Measurements from ENCODE around the gene THBS2. TPM values are rescaled to one million over a fixed set of nuclear protein-coding genes. Genes with fewer than 3 reads are reported as not detected.
A peak's percentile ranks its signal among the peaks of the same experiment; 100 is the strongest.

THBS2 gene
- polyA plus RNA-seq, 1 experiment, result 857 TPM

GRCh38 chr6:169188475-169188874, 65.2 kb downstream of the THBS2 start:
- no peak for TF ChIP-seq CTCF (IDR thresholded peaks at IDR 0.05; ENCODE audit: insufficient read depth, low read depth, low read length)
- ChIA-PET POLR2A (no interaction called here), CTCF (interaction anchor here (0.6 to 1.8 kb wide), 2 partner anchors 83 to 232 kb away, joined by 3 to 7 read pairs; no protein-coding TSS in a partner anchor)
- Histone ChIP-seq H3K36me3 (ENCODE audit: control insufficient read depth, insufficient read depth, low read length) (no peaks in the 10 kb centered on the region), H3K27me3 (ENCODE audit: control insufficient read depth, insufficient read depth, low read length) (no peaks in the 10 kb centered on the region), H3K4me3 (ENCODE audit: low read depth, low read length) (no peak overlapping the region)
- DNase-seq (ENCODE audit: low read depth), result peak; percentile 66

- no peak for TF ChIP-seq CTCF (IDR thresholded peaks at IDR 0.05; ENCODE audit: insufficient read depth, low read depth, low read length)
- DNase-seq (ENCODE audit: low read depth), result no peak
- POLR2A ChIA-PET, result no interaction called here
- Histone ChIP-seq H3K27me3 (ENCODE audit: control insufficient read depth, insufficient read depth, low read length) (no peaks in the 10 kb centered on the region), H3K4me3 (ENCODE audit: low read depth, low read length) (no peak overlapping the region), H3K36me3 (ENCODE audit: control insufficient read depth, insufficient read depth, low read length) (no peaks in the 10 kb centered on the region)
- CTCF ChIA-PET, result interaction anchor here (0.6 to 1.8 kb wide), 3 partner anchors 16 to 231 kb away, joined by 3 to 7 read pairs (median 3); no protein-coding TSS in a partner anchor
These were observed 65.6 kb downstream of the THBS2 start for GRCh38 chr6:169188051-169188470.

GRCh38 chr6:169186496-169187169, 67.0 kb downstream of the THBS2 start:
- TF ChIP-seq CTCF (IDR thresholded peaks at IDR 0.05; ENCODE audit: insufficient read depth, low read depth, low read length), result no peak
- H3K4me3 ChIP-seq (ENCODE audit: low read depth, low read length), result no peak overlapping the region
- DNase-seq (ENCODE audit: low read depth), result no peak
- no peaks in the 10 kb centered on the region for H3K36me3 ChIP-seq (ENCODE audit: control insufficient read depth, insufficient read depth, low read length)
- ChIA-PET CTCF (interaction anchor here (0.8 to 1.4 kb wide), 3 partner anchors 10 to 89 kb away, joined by 3 to 7 read pairs (median 3); no protein-coding TSS in a partner anchor), POLR2A (no interaction called here)
- H3K27me3 ChIP-seq (ENCODE audit: control insufficient read depth, insufficient read depth, low read length), result no peaks in the 10 kb centered on the region

- DNase-seq (ENCODE audit: low read depth), result no peak
- POLR2A ChIA-PET, result no interaction called here
- Histone ChIP-seq H3K36me3 (ENCODE audit: control insufficient read depth, insufficient read depth, low read length) (no peaks in the 10 kb centered on the region), H3K27me3 (ENCODE audit: control insufficient read depth, insufficient read depth, low read length) (no peaks in the 10 kb centered on the region), H3K4me3 (ENCODE audit: low read depth, low read length) (no peak overlapping the region)
- TF ChIP-seq CTCF (IDR thresholded peaks at IDR 0.05; ENCODE audit: insufficient read depth, low read depth, low read length), result no peak
- CTCF ChIA-PET, result interaction anchor here (0.8 to 1.4 kb wide), 3 partner anchors 10 to 88 kb away, joined by 3 to 7 read pairs (median 3); no protein-coding TSS in a partner anchor
These were observed 67.8 kb downstream of the THBS2 start for GRCh38 chr6:169185692-169186485.

- no peak for TF ChIP-seq CTCF (IDR thresholded peaks at IDR 0.05; ENCODE audit: insufficient read depth, low read depth, low read length)
- no peak for DNase-seq (ENCODE audit: low read depth)
- POLR2A ChIA-PET, result no interaction called here
- Histone ChIP-seq H3K27me3 (ENCODE audit: control insufficient read depth, insufficient read depth, low read length) (no peaks in the 10 kb centered on the region), H3K36me3 (ENCODE audit: control insufficient read depth, insufficient read depth, low read length) (no peaks in the 10 kb centered on the region), H3K4me3 (ENCODE audit: low read depth, low read length) (no peak overlapping the region)
- CTCF ChIA-PET, result interaction anchor here (1.3 kb wide), 1 partner anchor 228 kb away, joined by 3 read pairs; no protein-coding TSS in a partner anchor
These were observed 68.6 kb downstream of the THBS2 start for GRCh38 chr6:169185011-169185521.
